KOPT-K1 (cell line): ENCODE results near the gene HMCN2.
"Not testable (repeated sequence)": the region's sequence is repeated elsewhere in the genome, so short reads cannot be mapped to it uniquely, and the experiment has no call there.

Experiments
- H3K27ac ChIP-seq: fragments of 200-600 bp; sonication (generic); 2 replicates; pipeline ENCODE4 v1.5.1; 2016; ENCODE audit warnings: antibody characterized with exemption, mild to moderate bottlenecking, low read depth, low read length; ENCODE audit not compliant: poor library complexity, severe bottlenecking
- H3K36me3 ChIP-seq: fragments of 200-600 bp; sonication (generic); 2 replicates; pipeline ENCODE4 v1.5.1; 2017; ENCODE audit warnings: antibody characterized with exemption, mild to moderate bottlenecking, low read length, moderate library complexity; ENCODE audit not compliant: insufficient read depth
- H3K9me3 ChIP-seq: fragments of 200-600 bp; sonication (generic); 2 replicates; pipeline ENCODE4 v1.5.1; 2017; ENCODE audit warnings: antibody characterized with exemption, low read length, mild to moderate bottlenecking; ENCODE audit not compliant: insufficient read depth, poor library complexity, severe bottlenecking

Gene HMCN2

GRCh38 chr9:130330202-130330862 is 64.8 kb downstream of the HMCN2 start:
- Histone ChIP-seq H3K36me3 (no peaks in the 10 kb centered on the region), H3K9me3 (no peaks in the 10 kb centered on the region), H3K27ac (no peak overlapping the region)

DNA sequence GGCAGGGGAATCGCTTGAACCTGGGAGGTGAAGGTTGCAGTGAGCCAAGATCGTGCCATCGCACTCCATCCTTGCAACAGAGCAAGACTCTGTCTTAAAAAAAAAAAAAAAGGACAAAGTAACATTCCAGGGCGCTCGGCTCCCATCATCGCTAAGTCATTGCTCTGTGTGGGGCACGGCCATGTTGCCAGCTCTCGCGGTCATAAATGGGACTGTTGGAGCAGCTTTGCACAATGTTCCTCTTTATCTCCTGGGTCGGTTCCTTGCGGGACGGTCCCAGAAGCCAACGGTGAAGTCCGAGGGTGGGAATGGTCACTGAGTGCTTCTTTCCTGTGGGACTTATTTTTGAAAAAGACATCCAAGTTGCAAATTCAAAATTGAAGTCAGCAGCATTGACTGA is 65.5 kb downstream of the HMCN2 start:
- H3K36me3 ChIP-seq = no peaks in the 10 kb centered on the region
- no peak overlapping the region for H3K27ac ChIP-seq
- no peaks in the 10 kb centered on the region for H3K9me3 ChIP-seq

DNA sequence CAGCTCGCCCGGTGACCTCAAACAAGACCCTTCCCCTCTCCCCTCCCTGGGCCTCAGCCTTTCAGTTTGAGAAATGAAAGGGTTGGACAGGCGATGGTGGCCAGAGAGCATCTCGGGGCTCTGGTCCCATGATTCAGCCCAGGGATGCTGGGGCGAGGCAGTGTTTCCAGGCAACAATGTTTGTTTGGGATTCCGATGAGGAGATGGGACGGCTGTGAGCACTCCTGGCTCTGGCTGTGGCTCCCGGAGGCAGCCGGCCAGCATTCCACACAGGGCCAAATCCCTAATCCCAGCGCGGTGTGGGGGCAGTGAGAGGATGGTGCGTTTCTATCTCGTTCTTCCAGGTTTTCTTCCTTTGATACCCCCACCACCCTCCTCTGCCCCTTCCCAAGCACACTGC is 66.0 kb downstream of the HMCN2 start:
- no peaks in the 10 kb centered on the region for H3K36me3 ChIP-seq
- no peaks in the 10 kb centered on the region for H3K9me3 ChIP-seq
- no peak overlapping the region for H3K27ac ChIP-seq

- Histone ChIP-seq H3K36me3 (no peaks in the 10 kb centered on the region), H3K27ac (no peak overlapping the region), H3K9me3 (no peaks in the 10 kb centered on the region)
These were observed 66.9 kb downstream of the HMCN2 start for GRCh38 chr9:130332384-130332926.

DNA sequence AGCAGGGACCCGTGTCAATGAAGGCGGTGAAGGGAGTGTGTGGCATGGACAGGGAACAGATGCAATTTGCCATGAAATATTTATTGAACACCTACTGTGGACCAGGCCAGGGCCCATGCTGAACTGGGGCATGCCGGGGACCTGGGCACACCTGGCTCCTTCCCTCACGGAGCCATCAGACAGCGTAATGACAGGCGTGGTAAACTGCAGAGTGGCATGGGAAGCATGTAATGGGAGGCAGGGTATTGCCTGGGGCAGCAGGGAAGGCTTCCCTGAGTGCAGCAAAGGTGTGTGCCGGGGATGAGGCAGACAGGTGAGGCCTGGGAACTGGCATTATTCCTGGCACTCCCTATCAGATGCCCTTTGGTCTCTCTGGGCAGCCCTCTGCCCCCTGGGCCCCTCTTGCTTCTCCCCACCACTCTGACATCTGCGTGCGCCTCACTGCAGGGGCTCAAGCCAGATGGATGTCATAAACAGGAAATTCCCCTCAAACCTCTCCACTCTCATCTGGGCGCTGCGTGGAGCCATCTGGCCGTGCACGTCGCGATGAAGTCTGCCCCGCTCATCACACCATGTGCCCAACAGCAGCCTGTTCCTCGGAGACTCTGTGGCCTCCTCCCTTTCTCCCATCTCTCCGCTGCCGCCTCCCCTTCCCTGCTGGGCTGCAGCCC is 67.6 kb downstream of the HMCN2 start:
- Histone ChIP-seq H3K27ac (no peak overlapping the region), H3K36me3 (no peaks in the 10 kb centered on the region)

DNA sequence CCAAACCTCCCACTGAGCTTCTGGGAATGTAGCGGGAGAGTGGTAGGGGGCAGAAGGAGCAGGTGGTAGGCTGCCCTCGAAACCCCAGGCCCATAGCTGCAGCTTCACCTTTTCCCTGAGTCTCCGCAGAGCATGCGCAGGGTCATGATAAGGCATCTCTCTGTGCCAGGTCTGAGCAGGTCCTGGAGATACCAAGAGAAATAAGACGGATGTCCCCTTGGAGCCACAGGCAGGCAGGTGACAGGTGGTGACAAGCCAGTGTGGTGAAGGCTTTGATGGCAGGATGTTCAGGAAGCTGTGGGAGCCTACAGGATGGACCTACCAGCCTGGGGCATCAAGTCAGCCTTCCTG is 68.1 kb downstream of the HMCN2 start:
- no peaks in the 10 kb centered on the region for H3K9me3 ChIP-seq
- H3K36me3 ChIP-seq = no peaks in the 10 kb centered on the region
- no peak overlapping the region for H3K27ac ChIP-seq

More for the DNA sequence above, 67.6 kb downstream of the HMCN2 start:
- no peaks in the 10 kb centered on the region for H3K9me3 ChIP-seq

- H3K36me3 ChIP-seq = no peaks in the 10 kb centered on the region
- no peaks in the 10 kb centered on the region for H3K9me3 ChIP-seq
- no peak overlapping the region for H3K27ac ChIP-seq
These were observed 69.4 kb downstream of the HMCN2 start for GRCh38 chr9:130334915-130335314.

- H3K27ac ChIP-seq = no peak overlapping the region
- H3K36me3 ChIP-seq = no peaks in the 10 kb centered on the region
- no peaks in the 10 kb centered on the region for H3K9me3 ChIP-seq
These were observed 70.6 kb downstream of the HMCN2 start for GRCh38 chr9:130336027-130336610.

GRCh38 chr9:130336885-130337284 is 71.3 kb downstream of the HMCN2 start:
- Histone ChIP-seq H3K36me3 (no peaks in the 10 kb centered on the region), H3K27ac (no peak overlapping the region), H3K9me3 (no peaks in the 10 kb centered on the region)

DNA sequence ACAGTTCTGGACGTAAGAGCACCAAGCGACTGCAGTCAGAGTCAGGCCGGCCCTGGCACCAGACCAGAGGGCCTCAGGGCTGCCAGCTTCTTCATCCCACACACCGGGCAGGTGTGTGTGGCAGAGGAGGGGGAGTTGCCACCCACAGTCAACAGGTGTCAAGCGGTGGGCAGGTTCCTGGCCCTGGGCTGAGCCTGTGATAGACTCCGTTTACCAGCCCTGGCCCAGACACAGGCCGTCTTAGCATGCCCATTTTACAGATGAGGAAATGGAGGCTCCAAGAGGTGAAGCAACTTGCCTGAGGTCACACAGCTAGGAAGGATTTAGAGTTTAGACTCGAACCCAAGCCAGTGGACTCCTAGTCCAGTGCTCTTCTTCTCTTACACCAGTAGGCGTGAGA is 71.8 kb downstream of the HMCN2 start:
- Histone ChIP-seq H3K36me3 (no peaks in the 10 kb centered on the region), H3K27ac (no peak overlapping the region), H3K9me3 (no peaks in the 10 kb centered on the region)

- H3K36me3 ChIP-seq = no peaks in the 10 kb centered on the region
- no peak overlapping the region for H3K27ac ChIP-seq
- H3K9me3 ChIP-seq = no peaks in the 10 kb centered on the region
These were observed 72.3 kb downstream of the HMCN2 start for GRCh38 chr9:130337784-130338380.

- not testable (repeated sequence) for H3K9me3 ChIP-seq, H3K36me3 ChIP-seq, H3K27ac ChIP-seq
These were observed 73.3 kb downstream of the HMCN2 start for GRCh38 chr9:130338891-130339290.

GRCh38 chr9:130339306-130339705 is 73.7 kb downstream of the HMCN2 start:
- H3K27ac ChIP-seq = no peak overlapping the region
- H3K9me3 ChIP-seq = no peaks in the 10 kb centered on the region
- H3K36me3 ChIP-seq = no peaks in the 10 kb centered on the region

DNA sequence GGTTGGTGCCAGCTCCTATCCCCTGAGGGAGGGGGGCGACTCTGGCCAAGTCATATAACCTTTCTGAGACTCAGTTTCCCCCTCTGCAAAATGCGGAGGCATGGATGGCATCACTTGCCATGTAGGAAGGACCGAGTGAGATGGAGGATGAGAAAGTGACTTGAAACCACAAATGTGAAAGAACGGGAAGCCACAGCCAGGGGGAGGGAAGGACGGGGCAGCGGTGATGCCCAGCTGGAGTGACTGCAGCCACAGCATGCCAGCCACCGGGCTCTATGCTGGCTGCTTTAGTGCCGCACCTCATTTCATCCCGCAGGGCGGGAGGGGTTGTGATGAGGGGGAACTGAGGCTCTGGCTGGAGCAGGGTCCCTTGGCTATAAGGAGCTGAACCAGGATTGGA is 74.5 kb downstream of the HMCN2 start:
- H3K36me3 ChIP-seq = no peaks in the 10 kb centered on the region
- no peaks in the 10 kb centered on the region for H3K9me3 ChIP-seq
- H3K27ac ChIP-seq = no peak overlapping the region

GRCh38 chr9:130340557-130340956 is 75.0 kb downstream of the HMCN2 start:
- not testable (repeated sequence) for H3K27ac ChIP-seq, H3K36me3 ChIP-seq, H3K9me3 ChIP-seq
